K562 treated with DMSO at 1 percent for 48 hours (cell line): ENCODE measurements around the gene TTC13. TPM values are rescaled to one million over a fixed set of nuclear protein-coding genes. Genes with fewer than 3 reads are reported as not detected.

Experiments used
- total RNA-seq: library from RNA; unstranded; fragments of 300-600 nt; gene quantifications from 2 replicates; pipeline ENCODE4 v1.2.3, GENCODE V29; 2022; ENCODE audit warnings: low replicate concordance; ENCODE audit errors: extremely low read depth

Gene TTC13
- total RNA-seq, result not detected in 2 replicates

GRCh38 chr1:230978491-230979388 lies at the start of gene TTC13, which contains the start of gene ARV1:
Gene TTC13 (minus strand): TSS chr1:230978861. CDS start chr1:230978830, 31 bp downstream.
Gene ARV1 (plus strand): TSS chr1:230979094. CDS start chr1:230979106, 12 bp downstream.

GRCh38 chr1:230867903-230868735 lies 110.5 kb downstream of the TTC13 start, which contains the start of gene C1orf198:
Gene C1orf198 (minus strand): TSS chr1:230868521. CDS start chr1:230868512, 9 bp downstream.

Other genes starting within 250 kb of the TTC13 start
- not detected in 2 replicates for gene CAPN9, start 231.5 kb downstream of the TTC13 start, total RNA-seq
- gene C1orf198, start 110.3 kb downstream of the TTC13 start, total RNA-seq, result not detected in 2 replicates
- not detected in 2 replicates for gene ARV1, start 233 bp upstream of the TTC13 start, total RNA-seq
- not detected in 2 replicates for gene FAM89A, start 61.4 kb upstream of the TTC13 start, total RNA-seq
- not detected in 2 replicates for gene TRIM67, start 183.2 kb upstream of the TTC13 start, total RNA-seq